ENCODE results near the gene CENPO.

The CENPO gene

DNA sequence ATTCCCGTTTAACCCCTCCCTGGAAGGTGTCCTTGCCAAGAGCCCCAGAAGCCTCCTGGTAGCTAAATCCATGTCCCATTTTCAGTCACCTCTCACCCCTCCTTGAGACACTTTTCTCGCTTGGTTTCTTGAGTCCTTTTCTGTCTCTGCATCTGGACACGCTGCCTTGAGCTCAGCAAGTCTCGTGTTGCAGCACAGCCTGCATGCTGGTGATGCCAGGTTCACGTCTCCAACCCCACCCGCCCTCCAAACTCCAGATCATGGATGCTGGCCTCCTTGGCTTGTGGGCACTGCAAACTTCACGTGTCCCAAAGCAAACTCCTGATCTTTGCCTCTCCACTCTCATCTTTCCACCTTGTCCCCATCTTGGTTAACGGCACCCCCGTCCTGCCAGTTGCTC, 39.3 kb downstream of the CENPO start:
- H3K27ac ChIP-seq (ENCODE audit: low read length), result no peak overlapping the region
- H3K36me3 ChIP-seq (replicated peaks; ENCODE audit: insufficient read depth, low read length), result 0 out of 2 replicates have a peak, but pooled peaks cover 3% of the 10 kb centered on the region

DNA sequence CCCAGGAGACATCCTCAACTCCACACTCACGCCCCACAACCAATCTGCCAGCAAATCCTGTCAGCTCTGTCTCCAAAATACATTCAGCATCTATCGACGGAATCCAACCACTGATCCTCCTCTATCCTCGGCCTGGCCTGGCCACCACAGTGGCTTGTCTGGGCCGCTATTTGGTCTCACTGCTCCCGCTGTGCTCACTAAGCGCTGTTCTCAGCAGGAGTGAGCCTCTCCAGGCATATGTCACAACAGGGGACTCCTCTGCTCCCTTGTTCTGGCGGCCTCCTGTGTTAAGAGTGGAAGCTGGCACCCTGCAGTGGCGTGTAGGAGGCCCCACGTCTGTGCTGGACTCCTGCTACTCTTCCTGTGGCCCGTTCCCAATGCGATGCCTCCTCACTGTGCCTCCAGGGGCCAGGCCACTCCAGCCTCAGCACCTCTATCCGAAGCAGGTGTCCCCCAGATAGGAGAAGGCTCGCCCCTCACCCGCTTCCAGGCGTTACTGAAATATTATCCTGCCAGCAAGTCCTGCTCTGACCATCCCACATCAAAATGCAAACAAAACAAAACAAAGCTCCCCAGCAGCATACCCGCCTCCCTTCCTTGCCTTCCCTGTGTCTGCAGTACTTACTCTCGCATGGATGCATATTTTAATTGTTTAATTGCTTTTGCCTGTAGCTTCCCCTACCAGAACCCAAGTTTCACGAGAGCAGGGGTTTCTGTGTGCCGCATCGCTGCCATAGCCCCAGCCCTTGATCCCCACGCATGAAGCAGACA, 39.9 kb downstream of the CENPO start:
- H2AFZ ChIP-seq (ENCODE audit: low read length), result no peak overlapping the region
- 0 out of 2 replicates have a peak, but pooled peaks cover 3% of the 10 kb centered on the region for H3K36me3 ChIP-seq (replicated peaks; ENCODE audit: insufficient read depth, low read length)
- H3K4me3 ChIP-seq (ENCODE audit: low read length), result no peak overlapping the region
- no peak overlapping the region for H3K9ac ChIP-seq (ENCODE audit: low read length)
- TF ChIP-seq EZH2phosphoT487 (IDR thresholded peaks at IDR 0.05; ENCODE audit: low read length), result no peak
- TF ChIP-seq, protein P1, sequence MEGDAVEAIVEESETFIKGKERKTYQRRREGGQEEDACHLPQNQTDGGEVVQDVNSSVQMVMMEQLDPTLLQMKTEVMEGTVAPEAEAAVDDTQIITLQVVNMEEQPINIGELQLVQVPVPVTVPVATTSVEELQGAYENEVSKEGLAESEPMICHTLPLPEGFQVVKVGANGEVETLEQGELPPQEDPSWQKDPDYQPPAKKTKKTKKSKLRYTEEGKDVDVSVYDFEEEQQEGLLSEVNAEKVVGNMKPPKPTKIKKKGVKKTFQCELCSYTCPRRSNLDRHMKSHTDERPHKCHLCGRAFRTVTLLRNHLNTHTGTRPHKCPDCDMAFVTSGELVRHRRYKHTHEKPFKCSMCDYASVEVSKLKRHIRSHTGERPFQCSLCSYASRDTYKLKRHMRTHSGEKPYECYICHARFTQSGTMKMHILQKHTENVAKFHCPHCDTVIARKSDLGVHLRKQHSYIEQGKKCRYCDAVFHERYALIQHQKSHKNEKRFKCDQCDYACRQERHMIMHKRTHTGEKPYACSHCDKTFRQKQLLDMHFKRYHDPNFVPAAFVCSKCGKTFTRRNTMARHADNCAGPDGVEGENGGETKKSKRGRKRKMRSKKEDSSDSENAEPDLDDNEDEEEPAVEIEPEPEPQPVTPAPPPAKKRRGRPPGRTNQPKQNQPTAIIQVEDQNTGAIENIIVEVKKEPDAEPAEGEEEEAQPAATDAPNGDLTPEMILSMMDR (IDR thresholded peaks at IDR 0.05; ENCODE audit: low read length), result no peak
- no peak for DNase-seq
- no peaks in the 10 kb centered on the region for H3K4me1 ChIP-seq (ENCODE audit: low read length)
- no peaks in the 10 kb centered on the region for H3K79me2 ChIP-seq (ENCODE audit: low read length)
- H3K4me2 ChIP-seq (ENCODE audit: low read depth, low read length), result no peak overlapping the region
- H3K27me3 ChIP-seq (replicated peaks; ENCODE audit: insufficient read depth, low read length), result no peaks in the 10 kb centered on the region
- no peak overlapping the region for H3K27ac ChIP-seq (ENCODE audit: low read length)
- no peaks in the 10 kb centered on the region for H3K9me2 ChIP-seq (replicated peaks; ENCODE audit: insufficient read depth, low read length)
- no peaks in the 10 kb centered on the region for H3K9me3 ChIP-seq (replicated peaks; ENCODE audit: insufficient read depth, low read length)
- H4K20me1 ChIP-seq (ENCODE audit: insufficient read depth, low read length), result no peaks in the 10 kb centered on the region
- no peaks in the 10 kb centered on the region; the same call in 1 of the 2 replicates for H3F3A ChIP-seq (ENCODE audit: insufficient read depth, low read length)

More for the DNA sequence above, 39.3 kb downstream of the CENPO start:
- H3K9ac ChIP-seq (ENCODE audit: low read length), result no peak overlapping the region
- TF ChIP-seq EZH2 (optimal IDR thresholded peaks at IDR 0.05; ENCODE audit: low read depth, low read length) (no peak), EZH2phosphoT487 (IDR thresholded peaks at IDR 0.05; ENCODE audit: low read length) (no peak)
- TF ChIP-seq, protein P1 (IDR thresholded peaks at IDR 0.05; ENCODE audit: low read length), result no peak
- no peaks in the 10 kb centered on the region for H3K9me3 ChIP-seq (replicated peaks; ENCODE audit: insufficient read depth, low read length)
- H3K27me3 ChIP-seq (replicated peaks; ENCODE audit: insufficient read depth, low read length), result no peaks in the 10 kb centered on the region
- no peaks in the 10 kb centered on the region for H3K79me2 ChIP-seq (ENCODE audit: low read length)
- no peaks in the 10 kb centered on the region for H3K9me2 ChIP-seq (replicated peaks; ENCODE audit: insufficient read depth, low read length)
- H3K4me2 ChIP-seq (ENCODE audit: low read depth, low read length), result no peak overlapping the region
- H3K4me3 ChIP-seq (ENCODE audit: low read length), result no peak overlapping the region
- H4K20me1 ChIP-seq (ENCODE audit: insufficient read depth, low read length), result no peaks in the 10 kb centered on the region
- no peaks in the 10 kb centered on the region for H3K4me1 ChIP-seq (ENCODE audit: low read length)
- DNase-seq, result no peak
- H2AFZ ChIP-seq (ENCODE audit: low read length), result no peak overlapping the region
- no peaks in the 10 kb centered on the region; the same call in 1 of the 2 replicates for H3F3A ChIP-seq (ENCODE audit: insufficient read depth, low read length)

DNA sequence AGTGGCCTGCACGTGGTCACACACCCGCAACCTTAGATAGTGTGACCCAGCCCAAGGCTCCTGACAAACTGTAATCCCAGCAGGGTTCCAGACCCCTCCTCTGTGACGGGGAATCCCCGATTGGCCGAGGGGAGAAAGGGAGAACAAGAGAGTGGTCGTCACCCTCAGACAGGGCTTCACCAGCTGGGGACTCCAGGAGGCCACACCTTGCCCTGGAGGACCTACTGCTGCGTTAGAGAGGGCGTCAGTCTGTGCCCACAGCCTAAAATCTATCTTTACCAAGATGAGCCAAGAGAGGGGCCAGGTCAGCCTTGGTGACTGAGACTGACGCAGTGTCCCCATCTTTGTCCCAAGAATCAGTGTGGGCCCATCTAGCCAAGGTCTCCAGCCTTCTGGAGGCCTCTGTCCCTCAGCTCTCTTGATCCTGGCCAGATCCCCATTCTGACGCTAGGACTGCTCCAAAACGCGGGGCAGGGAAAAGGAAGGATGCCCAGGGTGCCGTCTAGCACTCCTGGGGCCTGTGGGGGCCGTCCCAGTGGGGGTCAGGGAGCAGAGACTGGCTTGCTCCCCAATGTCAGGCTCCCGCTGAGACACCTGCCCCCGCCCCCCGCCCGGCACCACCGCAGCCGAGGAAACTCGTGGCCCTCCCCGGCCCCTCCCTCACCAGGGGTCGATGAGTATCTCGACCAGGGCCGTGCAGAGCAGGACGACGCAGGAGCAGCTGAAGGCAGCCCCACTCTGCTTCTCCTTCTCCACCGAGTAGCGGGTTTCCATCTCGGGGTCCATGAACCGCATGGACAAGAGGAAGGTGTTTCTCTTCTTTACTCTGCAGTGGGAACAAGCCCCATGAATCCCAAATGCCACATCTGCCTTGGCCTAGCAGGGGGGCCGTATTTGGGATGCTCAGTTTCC, 40.9 kb downstream of the CENPO start:
- Histone ChIP-seq H2AFZ (ENCODE audit: low read length) (no peak overlapping the region), H3K4me3 (ENCODE audit: low read length) (no peak overlapping the region), H3K9ac (ENCODE audit: low read length) (no peak overlapping the region), H3K9me3 (replicated peaks; ENCODE audit: insufficient read depth, low read length) (no peaks in the 10 kb centered on the region), H3K36me3 (replicated peaks; ENCODE audit: insufficient read depth, low read length) (0 out of 2 replicates have a peak, but pooled peaks cover 3% of the 10 kb centered on the region), H3K4me2 (ENCODE audit: low read depth, low read length) (no peak overlapping the region), H3K9me2 (replicated peaks; ENCODE audit: insufficient read depth, low read length) (no peaks in the 10 kb centered on the region), H4K20me1 (ENCODE audit: insufficient read depth, low read length) (no peaks in the 10 kb centered on the region), H3K27ac (ENCODE audit: low read length) (no peak overlapping the region), H3F3A (ENCODE audit: insufficient read depth, low read length) (no peaks in the 10 kb centered on the region), H3K79me2 (ENCODE audit: low read length) (no peaks in the 10 kb centered on the region), H3K27me3 (replicated peaks; ENCODE audit: insufficient read depth, low read length) (no peaks in the 10 kb centered on the region), H3K4me1 (ENCODE audit: low read length) (no peaks in the 10 kb centered on the region)
- no peak for TF ChIP-seq EZH2phosphoT487 (IDR thresholded peaks at IDR 0.05; ENCODE audit: low read length)
- TF ChIP-seq, protein P1 (IDR thresholded peaks at IDR 0.05; ENCODE audit: low read length), result no peak
- no peak for TF ChIP-seq EZH2 (optimal IDR thresholded peaks at IDR 0.05; ENCODE audit: low read depth, low read length)
- no peak for DNase-seq
